Lower lobe of right lung (tissue), 2 donors: ENCODE data around the gene LILRB1. TPM values are rescaled to one million over a fixed set of nuclear protein-coding genes. Genes with fewer than 3 reads are reported as not detected.
A peak's percentile ranks its signal among the peaks of the same experiment; 100 is the strongest.

Source experiments
- ATAC-seq, 2 donors: fragments of 200-7000 bp; cut with Tn5 transposase; one replicate each; pipeline ENCODE4 v1.9.1; 2020 to 2022; ENCODE audit warnings: mild to moderate bottlenecking in 2 of 2, moderate library complexity in 2 of 2
- DNase-seq: peaks from one replicate; pipeline ENCODE4 v3.0.0-alpha.2; 2020
- H3K27ac ChIP-seq: fragments of 200-600 bp; one replicate; pipeline ENCODE4 v1.8.0; 2022
- H3K27me3 ChIP-seq: fragments of 200-600 bp; one replicate; pipeline ENCODE4 v1.8.0; 2022; ENCODE audit warnings: low read depth
- H3K36me3 ChIP-seq: fragments of 200-600 bp; one replicate; pipeline ENCODE4 v1.8.0; 2022; ENCODE audit warnings: mild to moderate bottlenecking
- H3K4me1 ChIP-seq: fragments of 200-600 bp; one replicate; pipeline ENCODE4 v1.8.0; 2022
- H3K4me3 ChIP-seq: fragments of 200-600 bp; one replicate; pipeline ENCODE4 v1.8.0; 2022; ENCODE audit warnings: mild to moderate bottlenecking
- H3K9me3 ChIP-seq: fragments of 200-600 bp; one replicate; pipeline ENCODE4 v1.8.0; 2022
- CTCF ChIP-seq: fragments of 200-600 bp; IDR thresholded peaks from one replicate; pipeline ENCODE4 v1.8.0; 2022; ENCODE audit warnings: antibody characterized with exemption, mild to moderate bottlenecking
- intact Hi-C: fragments of 100-400 bp; cut with DNase I; formaldehyde crosslinking; loops from one replicate; pipeline ENCODE4 v1.11.0; 2022
- total RNA-seq: library from RNA; stranded (reverse); fragmentation: NEBNext Ultra II Directional; extraction: Animal tissue kit (Norgen Biotek cat#: 25700); gene quantifications from one replicate; pipeline ENCODE4 v1.2.1, GENCODE V29; 2021
- donor health status: DM: no; HTN: yes; CAD: no; lungs with severe emphysema.

Gene LILRB1
- total RNA-seq, 1 donor from 2014 or later: 43.3 TPM

- DNase-seq: peak; percentile 71
- peak; percentile 80 to 86 for ATAC-seq
- no peak for TF ChIP-seq CTCF
- Histone ChIP-seq H3K27me3 (peaks cover 18% of the 10 kb centered on the region), H3K4me3 (no peak overlapping the region), H3K4me1 (no peaks in the 10 kb centered on the region), H3K27ac (no peak overlapping the region), H3K36me3 (no peaks in the 10 kb centered on the region), H3K9me3 (no peaks in the 10 kb centered on the region)
- intact Hi-C loops: no loop called here
Observed at GRCh38 chr19:54644056-54644455, 13.8 kb downstream of the LILRB1 start.

- Histone ChIP-seq H3K4me1 (no peaks in the 10 kb centered on the region), H3K36me3 (no peaks in the 10 kb centered on the region), H3K9me3 (no peaks in the 10 kb centered on the region), H3K27me3 (peaks cover 18% of the 10 kb centered on the region), H3K27ac (no peak overlapping the region), H3K4me3 (no peak overlapping the region)
- intact Hi-C loops: no loop called here
- ATAC-seq (no peak), DNase-seq (no peak)
- TF ChIP-seq CTCF: no peak
Observed at GRCh38 chr19:54646331-54646841, 16.1 kb downstream of the LILRB1 start.

GRCh38 chr19:54648129-54648528, 17.8 kb downstream of the LILRB1 start:
- Histone ChIP-seq H3K9me3 (no peaks in the 10 kb centered on the region), H3K27me3 (peaks cover 12% of the 10 kb centered on the region), H3K4me3 (no peak overlapping the region), H3K36me3 (no peaks in the 10 kb centered on the region), H3K27ac (no peak overlapping the region), H3K4me1 (no peaks in the 10 kb centered on the region)
- intact Hi-C loops: no loop called here
- TF ChIP-seq CTCF: no peak
- DNase-seq: no peak
- no peak for ATAC-seq

- intact Hi-C loops: no loop called here
- no peak for ATAC-seq
- TF ChIP-seq CTCF: no peak
Observed at GRCh38 chr19:54650108-54650655, 19.9 kb downstream of the LILRB1 start.

GRCh38 chr19:54653181-54653809, 23.0 kb downstream of the LILRB1 start:
- no peak for DNase-seq
- Histone ChIP-seq H3K4me1 (no peaks in the 10 kb centered on the region), H3K4me3 (no peak overlapping the region), H3K9me3 (no peaks in the 10 kb centered on the region), H3K36me3 (no peaks in the 10 kb centered on the region), H3K27ac (no peak overlapping the region), H3K27me3 (peaks cover 4% of the 10 kb centered on the region)
- TF ChIP-seq CTCF: peak; percentile 60
- no peak for ATAC-seq
- intact Hi-C loops: no loop called here

More at GRCh38 chr19:54650108-54650655, 19.9 kb downstream of the LILRB1 start:
- Histone ChIP-seq H3K4me1 (no peaks in the 10 kb centered on the region), H3K27me3 (peaks cover 4% of the 10 kb centered on the region), H3K4me3 (no peak overlapping the region), H3K27ac (no peak overlapping the region), H3K9me3 (no peaks in the 10 kb centered on the region), H3K36me3 (no peaks in the 10 kb centered on the region)
- no peak for DNase-seq
